HFFc6 (cell line): ENCODE data around the gene BDH1. TPM values are rescaled to one million over a fixed set of nuclear protein-coding genes. Genes with fewer than 3 reads are reported as not detected.

Source experiments
- DNase-seq: peaks from one replicate; pipeline ENCODE4 v3.0.0-alpha.2; 2018
- H3K27ac Mint-ChIP-seq: 2 replicates; pipeline ENCODE4 v1.8.0; 2020; ENCODE audit warnings: mild to moderate bottlenecking, mixed read lengths
- H3K27me3 Mint-ChIP-seq: 2 replicates; pipeline ENCODE4 v1.8.0; 2021; ENCODE audit warnings: mild to moderate bottlenecking, moderate library complexity, mixed read lengths; ENCODE audit not compliant: insufficient read depth
- H3K36me3 Mint-ChIP-seq: 2 replicates; pipeline ENCODE4 v1.8.0; 2021; ENCODE audit warnings: low read depth, mixed read lengths
- H3K4me1 Mint-ChIP-seq: 2 replicates; pipeline ENCODE4 v1.8.0; 2020; ENCODE audit warnings: low read depth, mixed read lengths
- H3K4me3 Mint-ChIP-seq: 2 replicates; pipeline ENCODE4 v1.8.0; 2020; ENCODE audit warnings: mild to moderate bottlenecking, moderate library complexity, mixed read lengths
- H3K9me3 Mint-ChIP-seq: 2 replicates; pipeline ENCODE4 v1.8.0; 2020; ENCODE audit warnings: mild to moderate bottlenecking, mixed read lengths
- CTCF ChIP-seq: fragments of 200-600 bp; sonication (generic); IDR thresholded peaks from 2 replicates; pipeline ENCODE4 v1.5.0; 2021; ENCODE audit warnings: antibody characterized with exemption, mild to moderate bottlenecking
- total RNA-seq, 6 experiments: library from RNA; stranded (reverse); fragmentation: NEBNext Ultra II Directional; extraction: Animal tissue kit (Norgen Biotek cat#: 25700); gene quantifications; 2 replicates in 1 of 6; 3 replicates in 5 of 6; pipeline ENCODE4 v1.2.3, GENCODE V29; 2021

BDH1 gene
- total RNA-seq, 6 experiments from 2014 or later: 0.87 to 1.5 (median 1.2) TPM

GRCh38 chr3:197549261-197549885, 6.4 kb downstream of the BDH1 start:
- no peaks in the 10 kb centered on the region for H3K36me3 Mint-ChIP-seq
- no peak overlapping the region for H3K4me3 Mint-ChIP-seq
- TF ChIP-seq CTCF: no peak
- peaks cover 10% of the 10 kb centered on the region for H3K27me3 Mint-ChIP-seq
- no peak overlapping the region for H3K27ac Mint-ChIP-seq
- H3K4me1 Mint-ChIP-seq: peaks cover 8% of the 10 kb centered on the region
- no peaks in the 10 kb centered on the region for H3K9me3 Mint-ChIP-seq
- no peak for DNase-seq

- Mint-ChIP-seq H3K4me1 (no peaks in the 10 kb centered on the region), H3K27me3 (peaks cover 15% of the 10 kb centered on the region), H3K9me3 (no peaks in the 10 kb centered on the region), H3K36me3 (no peaks in the 10 kb centered on the region), H3K27ac (no peak overlapping the region), H3K4me3 (no peak overlapping the region)
- DNase-seq: no peak
- no peak for TF ChIP-seq CTCF
These were observed 8.3 kb downstream of the BDH1 start for GRCh38 chr3:197547306-197548011.

- Mint-ChIP-seq H3K27ac (no peak overlapping the region), H3K27me3 (peaks cover 10% of the 10 kb centered on the region)
- TF ChIP-seq CTCF: no peak; the same call in 1 of the 2 replicates
These were observed 9.3 kb downstream of the BDH1 start for GRCh38 chr3:197546307-197547085.

GRCh38 chr3:197545571-197545970, 10.2 kb downstream of the BDH1 start:
- no peak for DNase-seq
- H3K4me1 Mint-ChIP-seq: peaks cover 6% of the 10 kb centered on the region; the same call in 1 of the 2 replicates
- H3K4me3 Mint-ChIP-seq: no peak overlapping the region
- H3K36me3 Mint-ChIP-seq: no peaks in the 10 kb centered on the region
- peaks cover 9% of the 10 kb centered on the region for H3K27me3 Mint-ChIP-seq
- no peak overlapping the region for H3K27ac Mint-ChIP-seq
- TF ChIP-seq CTCF: no peak
- no peaks in the 10 kb centered on the region for H3K9me3 Mint-ChIP-seq

More at GRCh38 chr3:197546307-197547085, 9.3 kb downstream of the BDH1 start:
- peaks cover 5% of the 10 kb centered on the region; the same call in 1 of the 2 replicates for H3K4me1 Mint-ChIP-seq
- H3K4me3 Mint-ChIP-seq: no peak overlapping the region
- DNase-seq: no peak
- no peaks in the 10 kb centered on the region for H3K9me3 Mint-ChIP-seq
- no peaks in the 10 kb centered on the region for H3K36me3 Mint-ChIP-seq

GRCh38 chr3:197545101-197545500, 10.7 kb downstream of the BDH1 start:
- peaks cover 6% of the 10 kb centered on the region; the same call in 1 of the 2 replicates for H3K4me1 Mint-ChIP-seq
- no peaks in the 10 kb centered on the region for H3K36me3 Mint-ChIP-seq
- H3K27ac Mint-ChIP-seq: no peak overlapping the region
- TF ChIP-seq CTCF: no peak
- peaks cover 11% of the 10 kb centered on the region for H3K27me3 Mint-ChIP-seq
- DNase-seq: no peak
- H3K9me3 Mint-ChIP-seq: no peaks in the 10 kb centered on the region
- H3K4me3 Mint-ChIP-seq: no peak overlapping the region
